ENCODE results near the gene SDK1. TPM values are rescaled to one million over a fixed set of nuclear protein-coding genes. Genes with fewer than 3 reads are reported as not detected.

The SDK1 gene
- polyA plus RNA-seq, 1 donor, result 3.6 TPM

GRCh38 chr7:3994764-3995163 is 693.7 kb downstream of the SDK1 start:
- DNase-seq, result no peak

- no peak for DNase-seq
Observed at GRCh38 chr7:3995187-3995586, 694.1 kb downstream of the SDK1 start.

GRCh38 chr7:3998060-3998459 is 697.0 kb downstream of the SDK1 start:
- no peak for DNase-seq

- no peak for DNase-seq
Observed at GRCh38 chr7:4000139-4000538, 699.1 kb downstream of the SDK1 start.

- DNase-seq, result no peak
Observed at GRCh38 chr7:4000934-4001333, 699.9 kb downstream of the SDK1 start.

GRCh38 chr7:4001742-4002141 is 700.7 kb downstream of the SDK1 start:
- no peak for DNase-seq

GRCh38 chr7:4003503-4003902 is 702.5 kb downstream of the SDK1 start:
- DNase-seq, result no peak

- no peak for DNase-seq
Observed at GRCh38 chr7:4006687-4007086, 705.6 kb downstream of the SDK1 start.

GRCh38 chr7:4009211-4010060 is 708.4 kb downstream of the SDK1 start:
- DNase-seq, result no peak

GRCh38 chr7:4010061-4010605 is 709.1 kb downstream of the SDK1 start:
- DNase-seq, result no peak

GRCh38 chr7:4010923-4011656 is 710.0 kb downstream of the SDK1 start:
- DNase-seq, result no peak

- no peak for DNase-seq
Observed at GRCh38 chr7:4013793-4014192, 712.7 kb downstream of the SDK1 start.

- no peak for DNase-seq
Observed at GRCh38 chr7:4014346-4015050, 713.4 kb downstream of the SDK1 start.

- no peak for DNase-seq
Observed at GRCh38 chr7:4015371-4015770, 714.3 kb downstream of the SDK1 start.

GRCh38 chr7:4015996-4016395 is 714.9 kb downstream of the SDK1 start:
- no peak for DNase-seq

- no peak for DNase-seq
Observed at GRCh38 chr7:4017081-4017480, 716.0 kb downstream of the SDK1 start.

GRCh38 chr7:4017785-4018184 is 716.7 kb downstream of the SDK1 start:
- no peak for DNase-seq

- no peak for DNase-seq
Observed at GRCh38 chr7:4018601-4019316, 717.7 kb downstream of the SDK1 start.

- no peak for DNase-seq
Observed at GRCh38 chr7:4020086-4020485, 719.0 kb downstream of the SDK1 start.

GRCh38 chr7:4021413-4021812 is 720.4 kb downstream of the SDK1 start:
- no peak for DNase-seq

GRCh38 chr7:4022265-4022664 is 721.2 kb downstream of the SDK1 start:
- DNase-seq, result no peak

- no peak for DNase-seq
Observed at GRCh38 chr7:4023502-4023901, 722.5 kb downstream of the SDK1 start.

All from hindlimb muscle (tissue), 1 donor.